Activated T-helper 2 cell treated with anti-CD3 and anti-CD28 coated beads, Interferon-gamma antibody, Interleukin-2, Interleukin-4, amounts not matched to agents 10 μg/mL and 5 μg/mL and 100 μg/mL, durations not matched to agents 14 hours and 24 hours and 36 hours (primary cell): ENCODE measurements around the gene BCO1. TPM values are rescaled to one million over a fixed set of nuclear protein-coding genes. Genes with fewer than 3 reads are reported as not detected.

Experiments used
- DNase-seq: peaks from one replicate; pipeline ENCODE4 v3.0.0; 2021; ENCODE audit warnings: low spot score
- H3K27ac Mint-ChIP-seq: one replicate; pipeline ENCODE4 v1.8.0; 2021; ENCODE audit warnings: mixed read lengths
- H3K27me3 Mint-ChIP-seq: one replicate; pipeline ENCODE4 v1.8.0; 2021; ENCODE audit warnings: low read depth, mixed read lengths
- H3K36me3 Mint-ChIP-seq: one replicate; pipeline ENCODE4 v1.8.0; 2021; ENCODE audit warnings: low read depth, mixed read lengths
- H3K4me1 Mint-ChIP-seq: one replicate; pipeline ENCODE4 v1.8.0; 2021; ENCODE audit warnings: low read depth, mixed read lengths
- H3K4me3 Mint-ChIP-seq: one replicate; pipeline ENCODE4 v1.8.0; 2021; ENCODE audit warnings: low read depth, mild to moderate bottlenecking, moderate library complexity, mixed read lengths
- H3K9me3 Mint-ChIP-seq: one replicate; pipeline ENCODE4 v1.8.0; 2021; ENCODE audit warnings: mixed read lengths
- intact Hi-C: fragments of 100-400 bp; cut with micrococcal nuclease; formaldehyde crosslinking; loops from one replicate; pipeline ENCODE4 v1.15.1; 2023
- total RNA-seq: library from RNA; stranded (reverse); gene quantifications from 2 replicates; pipeline ENCODE4 v1.2.3, GENCODE V29; 2022

Gene BCO1
- total RNA-seq, 1 donor from 2014 or later, result not detected

- H3K27ac Mint-ChIP-seq, result no peak overlapping the region
- no peaks in the 10 kb centered on the region for H3K36me3 Mint-ChIP-seq
- intact Hi-C loops, result loop anchor here (2.0 to 10.0 kb wide), 3 partner anchors 48 to 88 kb away; partner anchors contain the start of gene GAN
- no peaks in the 10 kb centered on the region for H3K9me3 Mint-ChIP-seq
- H3K27me3 Mint-ChIP-seq, result peaks cover 2% of the 10 kb centered on the region
- DNase-seq, result peak; percentile 14
- H3K4me3 Mint-ChIP-seq, result no peak overlapping the region
- peaks cover 4% of the 10 kb centered on the region for H3K4me1 Mint-ChIP-seq
Observed at GRCh38 chr16:81266680-81267095, 28.2 kb downstream of the BCO1 start.

- no peak overlapping the region for H3K27ac Mint-ChIP-seq
- H3K9me3 Mint-ChIP-seq, result no peaks in the 10 kb centered on the region
- H3K27me3 Mint-ChIP-seq, result peaks cover 2% of the 10 kb centered on the region
- H3K4me1 Mint-ChIP-seq, result peaks cover 4% of the 10 kb centered on the region
- DNase-seq, result no peak
- intact Hi-C loops, result loop anchor here (10.0 kb wide), 2 partner anchors 64 to 86 kb away; no protein-coding TSS in a partner anchor
- H3K36me3 Mint-ChIP-seq, result no peaks in the 10 kb centered on the region
- no peak overlapping the region for H3K4me3 Mint-ChIP-seq
Observed at GRCh38 chr16:81268509-81268908, 30.0 kb downstream of the BCO1 start.

- intact Hi-C loops, result no loop called here
- Mint-ChIP-seq H3K9me3 (no peaks in the 10 kb centered on the region), H3K4me1 (no peaks in the 10 kb centered on the region)
Observed at GRCh38 chr16:81273223-81273950, 34.9 kb downstream of the BCO1 start.

GRCh38 chr16:81275064-81275532, 36.6 kb downstream of the BCO1 start:
- Mint-ChIP-seq H3K9me3 (no peaks in the 10 kb centered on the region), H3K4me1 (no peaks in the 10 kb centered on the region), H3K36me3 (no peaks in the 10 kb centered on the region), H3K4me3 (no peak overlapping the region), H3K27ac (no peak overlapping the region), H3K27me3 (peaks cover 5% of the 10 kb centered on the region)
- no peak for DNase-seq
- intact Hi-C loops, result no loop called here

More at GRCh38 chr16:81273223-81273950, 34.9 kb downstream of the BCO1 start:
- DNase-seq, result no peak
- H3K27ac Mint-ChIP-seq, result no peak overlapping the region
- peaks cover 5% of the 10 kb centered on the region for H3K27me3 Mint-ChIP-seq
- no peak overlapping the region for H3K4me3 Mint-ChIP-seq
- no peaks in the 10 kb centered on the region for H3K36me3 Mint-ChIP-seq

- intact Hi-C loops, result no loop called here
- Mint-ChIP-seq H3K36me3 (no peaks in the 10 kb centered on the region), H3K4me1 (no peaks in the 10 kb centered on the region), H3K9me3 (no peaks in the 10 kb centered on the region), H3K27ac (no peak overlapping the region), H3K4me3 (no peak overlapping the region), H3K27me3 (peaks cover 5% of the 10 kb centered on the region)
- DNase-seq, result no peak
Observed at GRCh38 chr16:81275795-81276194, 37.3 kb downstream of the BCO1 start.

GRCh38 chr16:81276323-81276722, 37.8 kb downstream of the BCO1 start:
- intact Hi-C loops, result no loop called here
- no peak overlapping the region for H3K4me3 Mint-ChIP-seq

GRCh38 chr16:81277541-81278080, 39.1 kb downstream of the BCO1 start:
- H3K4me3 Mint-ChIP-seq, result no peak overlapping the region
- no peak overlapping the region for H3K27ac Mint-ChIP-seq
- H3K4me1 Mint-ChIP-seq, result no peaks in the 10 kb centered on the region
- intact Hi-C loops, result no loop called here
- DNase-seq, result no peak
- H3K36me3 Mint-ChIP-seq, result no peaks in the 10 kb centered on the region
- peaks cover 2% of the 10 kb centered on the region for H3K27me3 Mint-ChIP-seq
- H3K9me3 Mint-ChIP-seq, result no peaks in the 10 kb centered on the region

More at GRCh38 chr16:81276323-81276722, 37.8 kb downstream of the BCO1 start:
- no peak for DNase-seq
- H3K27me3 Mint-ChIP-seq, result peaks cover 4% of the 10 kb centered on the region
- H3K4me1 Mint-ChIP-seq, result no peaks in the 10 kb centered on the region
- no peaks in the 10 kb centered on the region for H3K9me3 Mint-ChIP-seq
- H3K36me3 Mint-ChIP-seq, result no peaks in the 10 kb centered on the region
- H3K27ac Mint-ChIP-seq, result no peak overlapping the region

- no peaks in the 10 kb centered on the region for H3K4me1 Mint-ChIP-seq
- peaks cover 2% of the 10 kb centered on the region for H3K27me3 Mint-ChIP-seq
- H3K36me3 Mint-ChIP-seq, result no peaks in the 10 kb centered on the region
- H3K27ac Mint-ChIP-seq, result no peak overlapping the region
- intact Hi-C loops, result no loop called here
- H3K4me3 Mint-ChIP-seq, result no peak overlapping the region
- no peak for DNase-seq
- no peaks in the 10 kb centered on the region for H3K9me3 Mint-ChIP-seq
Observed at GRCh38 chr16:81278526-81278925, 40.0 kb downstream of the BCO1 start.

GRCh38 chr16:81279392-81279791, 40.9 kb downstream of the BCO1 start:
- no peaks in the 10 kb centered on the region for H3K9me3 Mint-ChIP-seq
- no peak overlapping the region for H3K4me3 Mint-ChIP-seq
- H3K27me3 Mint-ChIP-seq, result peaks cover 2% of the 10 kb centered on the region
- no peak overlapping the region for H3K27ac Mint-ChIP-seq
- no peaks in the 10 kb centered on the region for H3K36me3 Mint-ChIP-seq
- no peak for DNase-seq
- no peaks in the 10 kb centered on the region for H3K4me1 Mint-ChIP-seq
- intact Hi-C loops, result no loop called here

- Mint-ChIP-seq H3K27ac (no peak overlapping the region), H3K9me3 (no peaks in the 10 kb centered on the region)
- DNase-seq, result no peak
Observed at GRCh38 chr16:81280393-81280792, 41.9 kb downstream of the BCO1 start.

GRCh38 chr16:81283044-81283443, 44.6 kb downstream of the BCO1 start:
- no peaks in the 10 kb centered on the region for H3K27me3 Mint-ChIP-seq
- no peak overlapping the region for H3K27ac Mint-ChIP-seq
- intact Hi-C loops, result no loop called here
- H3K36me3 Mint-ChIP-seq, result no peaks in the 10 kb centered on the region
- H3K9me3 Mint-ChIP-seq, result no peaks in the 10 kb centered on the region
- H3K4me1 Mint-ChIP-seq, result no peaks in the 10 kb centered on the region
- no peak for DNase-seq
- H3K4me3 Mint-ChIP-seq, result no peak overlapping the region

More at GRCh38 chr16:81280393-81280792, 41.9 kb downstream of the BCO1 start:
- Mint-ChIP-seq H3K27me3 (no peaks in the 10 kb centered on the region), H3K4me3 (no peak overlapping the region), H3K36me3 (no peaks in the 10 kb centered on the region), H3K4me1 (no peaks in the 10 kb centered on the region)
- intact Hi-C loops, result no loop called here

- H3K9me3 Mint-ChIP-seq, result no peaks in the 10 kb centered on the region
- H3K27me3 Mint-ChIP-seq, result no peaks in the 10 kb centered on the region
- intact Hi-C loops, result no loop called here
- H3K27ac Mint-ChIP-seq, result no peak overlapping the region
- H3K4me3 Mint-ChIP-seq, result no peak overlapping the region
- H3K4me1 Mint-ChIP-seq, result no peaks in the 10 kb centered on the region
- H3K36me3 Mint-ChIP-seq, result no peaks in the 10 kb centered on the region
- DNase-seq, result no peak
Observed at GRCh38 chr16:81284995-81285600, 46.6 kb downstream of the BCO1 start.

GRCh38 chr16:81286190-81286589, 47.7 kb downstream of the BCO1 start:
- Mint-ChIP-seq H3K4me1 (no peaks in the 10 kb centered on the region), H3K27me3 (no peaks in the 10 kb centered on the region), H3K9me3 (no peaks in the 10 kb centered on the region), H3K27ac (no peak overlapping the region), H3K36me3 (no peaks in the 10 kb centered on the region), H3K4me3 (no peak overlapping the region)
- intact Hi-C loops, result no loop called here
- no peak for DNase-seq
